HG03097 (cell line): ENCODE results near the gene OLFM2.
"Not testable (repeated sequence)": the region's sequence is repeated elsewhere in the genome, so short reads cannot be mapped to it uniquely, and the experiment has no call there.

ENCODE experiments used
- ATAC-seq: cut with Tn5 transposase; IDR thresholded peaks from one replicate; pipeline ENCODE4 v1.9.1; 2021; ENCODE audit not compliant: unreplicated experiment, low FRiP score

OLFM2 gene

GRCh38 chr19:9945319-9945966, 9.1 kb upstream of the OLFM2 start:
- ATAC-seq: no peak

- ATAC-seq: no peak
Observed at GRCh38 chr19:9943744-9944143, 7.4 kb upstream of the OLFM2 start.

- ATAC-seq: no peak
Observed at GRCh38 chr19:9941671-9942070, 5.4 kb upstream of the OLFM2 start.

GRCh38 chr19:9941231-9941630, 4.9 kb upstream of the OLFM2 start:
- no peak for ATAC-seq

GRCh38 chr19:9940778-9941177, 4.5 kb upstream of the OLFM2 start:
- no peak for ATAC-seq

GRCh38 chr19:9939301-9939913, 3.1 kb upstream of the OLFM2 start:
- ATAC-seq: no peak

GRCh38 chr19:9937001-9937411, 691 bp upstream of the OLFM2 start:
- no peak for ATAC-seq

GRCh38 chr19:9935506-9936325, 599 bp downstream of the OLFM2 start:
- no peak for ATAC-seq

- ATAC-seq: no peak
Observed at GRCh38 chr19:9934132-9934950, 2.0 kb downstream of the OLFM2 start.

GRCh38 chr19:9932835-9933234, 3.5 kb downstream of the OLFM2 start:
- no peak for ATAC-seq

GRCh38 chr19:9931629-9932028, 4.7 kb downstream of the OLFM2 start:
- no peak for ATAC-seq

GRCh38 chr19:9923440-9923839, 12.9 kb downstream of the OLFM2 start:
- ATAC-seq: no peak

- not testable (repeated sequence) for ATAC-seq
Observed at GRCh38 chr19:9922782-9923379, 13.4 kb downstream of the OLFM2 start.

- ATAC-seq: no peak
Observed at GRCh38 chr19:9917321-9917720, 19.0 kb downstream of the OLFM2 start.

GRCh38 chr19:9916719-9917118, 19.6 kb downstream of the OLFM2 start:
- no peak for ATAC-seq

GRCh38 chr19:9914315-9915207, 21.8 kb downstream of the OLFM2 start:
- no peak for ATAC-seq

- no peak for ATAC-seq
Observed at GRCh38 chr19:9914001-9914314, 22.4 kb downstream of the OLFM2 start.

- no peak for ATAC-seq
Observed at GRCh38 chr19:9913237-9914000, 22.9 kb downstream of the OLFM2 start.
